Smooth muscle cell of trachea (primary cell): ENCODE results near the gene LIN52. TPM values are rescaled to one million over a fixed set of nuclear protein-coding genes. Genes with fewer than 3 reads are reported as not detected.

ENCODE experiments used
- total RNA-seq: library from RNA; depleted of rRNA; stranded (reverse); fragments of >200 nt; gene quantifications from 2 replicates; pipeline ENCODE4 v1.2.1, GENCODE V29; 2014

LIN52 gene, protein sequence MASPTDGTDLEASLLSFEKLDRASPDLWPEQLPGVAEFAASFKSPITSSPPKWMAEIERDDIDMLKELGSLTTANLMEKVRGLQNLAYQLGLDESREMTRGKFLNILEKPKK
- total RNA-seq, result 6.1 and 8.3 TPM in 2 replicates

GRCh38 chr14:74084277-74085046, at the start of gene LIN52, which contains the start of gene ALDH6A1:
LIN52 (plus strand) TSS chr14:74084956; CDS start chr14:74084975, 19 bp downstream.
ALDH6A1 (minus strand) TSS chr14:74084453; CDS start chr14:74084394, 59 bp downstream.

DNA sequence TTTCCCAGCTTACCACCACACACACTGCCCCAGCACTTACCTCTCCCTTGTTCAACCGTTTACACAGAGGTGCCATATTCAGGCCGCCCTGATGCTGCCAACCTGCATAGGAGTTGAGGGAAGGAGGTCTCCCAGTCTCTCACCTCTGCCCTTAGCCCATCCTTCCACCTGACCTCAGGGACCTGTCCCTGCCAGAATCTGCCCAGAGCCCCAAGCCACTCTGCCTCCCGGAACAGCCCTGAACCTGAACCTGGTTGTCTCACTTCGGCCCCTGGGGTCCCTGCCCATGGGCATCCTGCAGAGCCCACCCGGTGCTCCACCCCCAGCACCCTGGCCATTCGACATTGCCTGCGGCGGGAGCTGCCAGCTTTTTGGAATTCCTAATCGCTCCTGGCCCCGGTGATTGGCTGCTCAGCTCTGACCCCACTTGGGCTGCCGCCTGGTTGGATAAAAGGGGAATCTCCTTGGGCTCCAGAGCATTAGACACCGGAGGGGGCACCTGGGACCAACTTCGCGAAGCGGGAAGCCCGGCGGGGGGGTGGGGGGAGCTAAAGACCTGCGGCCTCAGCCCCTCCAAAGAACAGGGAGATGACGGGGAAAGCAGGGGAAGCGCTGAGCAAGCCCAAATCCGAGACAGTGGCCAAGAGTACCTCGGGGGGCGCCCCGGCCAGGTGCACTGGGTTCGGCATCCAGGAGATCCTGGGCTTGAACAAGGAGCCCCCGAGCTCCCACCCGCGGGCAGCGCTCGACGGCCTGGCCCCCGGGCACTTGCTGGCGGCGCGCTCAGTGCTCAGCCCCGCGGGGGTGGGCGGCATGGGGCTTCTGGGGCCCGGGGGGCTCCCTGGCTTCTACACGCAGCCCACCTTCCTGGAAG, 154.5 kb downstream of the LIN52 start, which contains the start of gene VSX2:
Gene VSX2, plus strand, starts transcription at position 476 of the 874 bp plus-strand sequence. Its CDS starts 113 bp downstream, at position 589.

Other genes starting within 250 kb of the LIN52 start
- gene PTGR2, start 233.1 kb upstream of the LIN52 start, total RNA-seq, result 5.2 and 9.6 TPM in 2 replicates
- 72.6 and 76.8 TPM in 2 replicates for gene ZNF410, start 198.1 kb upstream of the LIN52 start, total RNA-seq
- gene FAM161B, start 134.9 kb upstream of the LIN52 start, total RNA-seq, result 4.1 and 4.2 TPM in 2 replicates
- 20.0 and 22.1 TPM in 2 replicates for gene COQ6, start 134.7 kb upstream of the LIN52 start, total RNA-seq
- gene ENTPD5, start 65.7 kb upstream of the LIN52 start, total RNA-seq, result 11.7 and 17.0 TPM in 2 replicates
- gene BBOF1, start 65.6 kb upstream of the LIN52 start, total RNA-seq, result 5.5 and 6.0 TPM in 2 replicates
- 58.0 and 62.0 TPM in 2 replicates for gene ALDH6A1, start 503 bp upstream of the LIN52 start, total RNA-seq
- not detected in 2 replicates for gene VSX2, start 154.5 kb downstream of the LIN52 start, total RNA-seq
- 40.6 and 47.1 TPM in 2 replicates for gene ABCD4, start 218.0 kb downstream of the LIN52 start, total RNA-seq